Kasumi-1 (cell line): ENCODE results near the gene MEIKIN.
A peak's percentile ranks its signal among the peaks of the same experiment; 100 is the strongest.
"Not testable (repeated sequence)": the region's sequence is repeated elsewhere in the genome, so short reads cannot be mapped to it uniquely, and the experiment has no call there.

Experiments
- DNase-seq, 2 experiments: peaks; one replicate each; lab custom pipeline; 2025; lab: John Stamatoyannopoulos, UW

The MEIKIN gene

GRCh38 chr5:131902266-131902665 lies 43.2 kb downstream of the MEIKIN start:
- DNase-seq = peak; percentile 48 to 57

GRCh38 chr5:131899686-131900085 lies 45.8 kb downstream of the MEIKIN start:
- peak; percentile 21 to 33 for DNase-seq

GRCh38 chr5:131883984-131884383 lies 61.5 kb downstream of the MEIKIN start:
- DNase-seq = no peak

DNA sequence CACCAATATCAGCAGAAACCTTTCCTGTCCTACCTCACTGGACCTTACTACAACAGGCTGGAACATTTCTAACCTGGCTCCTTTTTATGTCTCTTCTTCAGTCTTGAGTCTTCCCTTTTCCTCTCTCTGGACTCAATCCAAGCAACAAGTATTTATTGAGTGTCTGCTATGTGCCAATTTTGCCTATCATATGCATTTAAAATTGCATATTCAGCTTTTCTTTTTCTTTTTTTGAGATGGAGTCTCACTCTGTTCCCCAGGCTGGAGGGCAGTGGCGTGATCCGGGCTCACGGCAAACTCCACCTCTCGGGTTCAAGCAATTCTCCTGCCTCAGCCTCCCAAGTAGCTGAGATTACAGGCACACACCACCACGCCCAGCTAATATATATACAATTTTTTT lies 65.8 kb downstream of the MEIKIN start:
- DNase-seq = no peak

DNA sequence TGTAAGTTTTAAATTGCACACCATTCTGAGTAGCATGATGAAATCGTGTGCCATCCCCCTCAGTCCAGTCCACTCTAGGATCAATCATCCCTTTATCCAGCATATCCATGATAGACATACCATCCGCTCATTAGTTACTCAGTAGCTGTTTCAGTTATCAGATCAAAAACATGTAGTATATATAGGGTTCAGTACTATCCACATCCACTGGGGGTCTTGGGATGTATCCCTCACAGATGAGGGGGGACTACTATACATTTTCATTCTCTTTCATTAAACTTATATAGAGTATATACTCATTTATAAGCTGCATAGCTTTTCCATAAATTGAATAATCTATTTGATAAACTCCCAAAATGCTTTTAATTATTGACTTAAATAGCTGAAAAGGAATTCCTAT lies 67.6 kb downstream of the MEIKIN start:
- DNase-seq = no peak

DNA sequence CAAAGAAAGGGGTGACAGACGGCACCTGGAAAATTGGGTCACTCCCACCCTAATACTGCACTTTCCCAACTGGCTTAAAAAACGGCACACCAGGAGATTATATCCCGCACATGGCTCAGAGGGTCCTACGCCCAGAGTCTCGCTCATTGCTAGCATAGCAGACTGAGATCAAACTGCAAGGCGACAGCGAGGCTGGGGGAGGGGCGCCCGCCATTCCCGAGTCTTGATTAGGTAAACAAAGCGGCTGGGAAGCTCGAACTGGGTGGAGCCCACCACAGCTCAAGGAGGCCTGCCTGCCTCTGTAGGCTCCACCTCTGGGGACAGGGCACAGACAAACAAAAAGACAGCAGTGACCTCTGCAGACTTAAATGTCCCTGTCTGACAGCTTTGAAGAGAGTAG lies 74.2 kb downstream of the MEIKIN start:
- not testable (repeated sequence) for DNase-seq

GRCh38 chr5:131867524-131867923 lies 77.9 kb downstream of the MEIKIN start:
- no peak for DNase-seq

- no peak for DNase-seq
Observed at GRCh38 chr5:131863700-131864099, 81.8 kb downstream of the MEIKIN start.

DNA sequence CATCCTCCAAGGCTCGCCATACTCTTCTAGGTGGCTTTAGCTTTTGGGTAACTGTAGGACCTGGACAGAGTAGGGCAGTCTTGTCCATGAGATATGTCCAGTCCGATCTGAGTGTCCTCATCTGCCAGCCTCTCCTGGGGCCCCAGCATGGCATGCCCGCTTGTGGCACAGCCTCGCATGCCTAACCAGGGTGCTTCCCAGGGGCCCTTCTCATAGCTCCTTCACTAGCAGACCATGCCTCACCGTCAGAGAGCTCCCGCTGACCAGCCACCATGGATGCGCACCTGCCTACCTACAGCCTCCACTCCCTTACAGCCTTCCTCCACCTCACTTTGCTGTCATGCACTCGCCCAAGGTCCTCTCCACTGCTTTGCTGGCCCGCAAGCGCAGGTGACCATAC lies 88.1 kb downstream of the MEIKIN start:
- DNase-seq = no peak

GRCh38 chr5:131855452-131855851 lies 90.0 kb downstream of the MEIKIN start:
- no peak for DNase-seq

DNA sequence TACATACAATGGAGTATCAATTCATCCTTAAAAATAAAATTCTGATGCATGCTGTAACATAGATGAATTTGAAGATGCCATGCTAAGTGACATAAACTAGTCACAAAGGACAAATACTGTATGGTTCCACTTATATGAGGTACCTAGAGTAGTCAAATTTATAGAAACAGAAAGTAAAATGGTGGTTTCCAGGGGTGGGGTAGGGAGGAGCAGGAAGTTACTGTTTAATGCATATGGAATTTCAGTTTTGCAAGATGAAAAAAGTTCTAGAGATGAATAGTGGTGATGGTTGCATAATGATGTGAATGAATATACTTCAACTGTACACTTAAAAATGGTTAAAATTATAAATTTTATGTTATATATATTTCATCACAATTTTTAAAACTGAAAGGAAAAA lies 91.3 kb downstream of the MEIKIN start:
- no peak for DNase-seq

DNA sequence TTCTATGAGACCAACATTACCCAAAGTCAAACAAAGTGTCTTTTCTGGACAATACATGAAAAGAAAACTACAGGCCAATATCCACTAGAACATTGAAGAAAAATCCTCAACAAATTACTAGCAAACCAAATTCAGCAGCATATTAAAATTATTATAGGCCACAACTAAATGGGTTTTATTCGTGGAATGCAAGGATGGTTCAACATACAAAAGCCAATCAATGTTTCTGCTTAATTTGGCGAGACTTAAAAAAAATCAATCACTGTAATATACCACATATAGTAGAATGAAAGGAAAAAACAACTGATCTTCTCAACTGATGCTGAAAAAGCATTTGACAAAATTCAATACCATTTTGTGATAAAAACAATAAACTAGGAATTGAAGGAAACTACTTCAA lies 96.8 kb downstream of the MEIKIN start:
- no peak for DNase-seq

GRCh38 chr5:131846536-131846935 lies 98.9 kb downstream of the MEIKIN start:
- DNase-seq = no peak

DNA sequence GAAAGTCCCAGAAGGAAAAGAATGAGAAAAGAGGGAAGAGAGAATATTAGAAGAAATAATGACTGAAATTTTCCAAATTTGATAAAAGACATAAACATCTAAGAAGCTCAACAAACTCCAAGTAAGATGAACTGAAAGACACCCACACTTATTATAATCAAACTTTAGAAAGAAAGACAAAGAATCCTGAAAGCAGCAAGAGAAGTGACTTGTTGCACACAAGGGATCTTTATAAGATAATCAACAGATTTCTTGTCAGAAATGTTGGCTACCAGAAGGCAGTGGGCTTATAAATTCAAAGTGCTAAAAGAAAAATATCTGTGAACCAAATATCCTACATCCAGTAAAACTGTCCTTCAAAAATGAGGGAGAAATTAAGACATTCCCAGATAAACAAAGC lies 99.6 kb downstream of the MEIKIN start:
- DNase-seq = peak; percentile 3 to 6

DNA sequence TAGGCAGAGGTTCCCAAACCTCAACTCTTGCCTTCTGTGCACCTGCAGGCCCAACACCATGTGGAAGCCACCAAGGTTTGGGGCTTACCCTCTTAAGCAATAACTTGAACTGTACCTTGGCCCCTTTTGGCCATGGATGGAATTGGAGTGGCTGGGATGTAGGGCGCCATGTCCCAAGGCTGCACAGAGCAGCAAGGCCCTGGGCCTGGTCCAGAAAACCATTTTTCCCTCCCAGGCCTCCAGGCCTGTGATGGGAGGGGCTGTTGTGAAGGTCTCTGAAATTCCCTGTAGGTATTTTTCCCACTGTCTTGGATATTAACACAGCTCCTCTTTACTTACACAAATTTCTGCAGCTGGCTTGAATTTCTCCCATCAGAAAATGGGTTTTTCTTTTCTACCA lies 102.5 kb downstream of the MEIKIN start:
- not testable (repeated sequence) for DNase-seq

DNA sequence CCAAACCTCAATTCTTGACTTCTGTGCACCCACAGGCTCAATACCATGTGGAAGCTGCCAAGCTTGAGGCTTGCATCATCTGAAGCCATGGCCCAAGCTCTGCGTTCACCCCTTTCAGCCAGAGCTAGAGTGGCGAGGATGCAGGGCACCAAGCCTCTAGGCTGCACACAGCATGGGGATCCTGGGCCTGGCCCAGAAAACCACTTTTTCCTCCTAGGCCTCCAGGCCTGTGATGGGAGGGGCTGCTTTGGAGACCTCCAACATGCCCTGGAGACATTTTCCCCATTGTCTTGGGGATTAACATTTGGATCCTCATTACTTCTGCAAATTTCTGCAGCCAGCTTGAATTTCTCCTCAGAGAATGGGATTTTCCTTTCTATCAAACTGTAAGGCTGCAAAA lies 112.8 kb downstream of the MEIKIN start:
- DNase-seq = not testable (repeated sequence)

GRCh38 chr5:131825404-131826013 lies 120.0 kb downstream of the MEIKIN start:
- DNase-seq = no peak

DNA sequence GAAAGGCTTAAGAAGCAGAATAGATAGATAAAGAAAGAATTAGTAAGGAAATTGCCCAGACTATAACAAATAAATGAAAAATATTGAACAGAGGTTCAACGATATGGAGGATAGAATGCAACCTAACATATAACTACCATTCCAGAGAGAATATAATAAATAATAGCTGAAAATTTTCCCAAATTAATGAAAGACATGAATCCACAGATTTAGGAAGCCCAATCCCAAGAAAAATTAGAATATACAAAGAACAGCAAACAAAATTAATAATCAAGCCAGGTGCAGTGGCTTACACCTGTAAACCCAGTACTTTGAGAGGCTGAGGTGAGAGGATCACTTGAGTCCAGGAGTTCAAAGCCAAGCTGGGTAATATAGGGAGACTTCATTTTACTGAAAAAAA lies 120.8 kb downstream of the MEIKIN start:
- no peak for DNase-seq

DNA sequence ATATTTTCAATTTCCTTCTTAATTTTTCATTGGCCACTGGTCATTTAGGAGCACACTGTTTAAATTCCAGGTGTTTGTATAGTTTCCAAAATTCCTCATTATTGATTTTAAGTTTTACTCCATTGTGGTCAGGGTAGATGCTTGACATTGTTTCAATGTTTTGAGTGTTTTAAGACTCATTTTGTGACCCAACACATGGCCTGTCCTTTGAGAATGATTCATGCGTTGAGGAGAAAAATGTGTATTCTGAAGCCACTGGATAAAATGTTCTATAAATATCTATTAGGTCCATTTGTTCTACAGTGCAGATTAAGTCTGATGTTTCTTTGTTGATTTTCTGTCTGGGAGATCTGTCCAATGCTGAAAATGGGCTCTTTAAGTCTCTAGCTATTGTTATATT lies 124.2 kb downstream of the MEIKIN start:
- DNase-seq = no peak

- DNase-seq = no peak
Observed at GRCh38 chr5:131818001-131818724, 127.3 kb downstream of the MEIKIN start.

GRCh38 chr5:131814990-131815389 lies 130.5 kb downstream of the MEIKIN start:
- DNase-seq = no peak

- no peak for DNase-seq
Observed at GRCh38 chr5:131812371-131813160, 132.9 kb downstream of the MEIKIN start.
